ENCODE measurements around the gene MUS81.
"Not testable (repeated sequence)": the region's sequence is repeated elsewhere in the genome, so short reads cannot be mapped to it uniquely, and the experiment has no call there.

MUS81 gene

GRCh38 chr11:65890324-65891218 is 30.3 kb downstream of the MUS81 start, which contains the start of gene CCDC85B:
TSS of gene CCDC85B (plus strand) at chr11:65890673. CDS start at chr11:65890784, 111 bp downstream.
- DNase-seq (ENCODE audit: extremely low read depth, low read depth): peak; percentile 88
- peak within 1 kb of the TSS; percentile 87 for H3K4me3 ChIP-seq (replicated peaks; ENCODE audit: low read depth, low read length)
- TF ChIP-seq, protein P1, sequence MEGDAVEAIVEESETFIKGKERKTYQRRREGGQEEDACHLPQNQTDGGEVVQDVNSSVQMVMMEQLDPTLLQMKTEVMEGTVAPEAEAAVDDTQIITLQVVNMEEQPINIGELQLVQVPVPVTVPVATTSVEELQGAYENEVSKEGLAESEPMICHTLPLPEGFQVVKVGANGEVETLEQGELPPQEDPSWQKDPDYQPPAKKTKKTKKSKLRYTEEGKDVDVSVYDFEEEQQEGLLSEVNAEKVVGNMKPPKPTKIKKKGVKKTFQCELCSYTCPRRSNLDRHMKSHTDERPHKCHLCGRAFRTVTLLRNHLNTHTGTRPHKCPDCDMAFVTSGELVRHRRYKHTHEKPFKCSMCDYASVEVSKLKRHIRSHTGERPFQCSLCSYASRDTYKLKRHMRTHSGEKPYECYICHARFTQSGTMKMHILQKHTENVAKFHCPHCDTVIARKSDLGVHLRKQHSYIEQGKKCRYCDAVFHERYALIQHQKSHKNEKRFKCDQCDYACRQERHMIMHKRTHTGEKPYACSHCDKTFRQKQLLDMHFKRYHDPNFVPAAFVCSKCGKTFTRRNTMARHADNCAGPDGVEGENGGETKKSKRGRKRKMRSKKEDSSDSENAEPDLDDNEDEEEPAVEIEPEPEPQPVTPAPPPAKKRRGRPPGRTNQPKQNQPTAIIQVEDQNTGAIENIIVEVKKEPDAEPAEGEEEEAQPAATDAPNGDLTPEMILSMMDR (IDR thresholded peaks at IDR 0.05; ENCODE audit: low read depth, low read length, missing control alignments): no peak

DNA sequence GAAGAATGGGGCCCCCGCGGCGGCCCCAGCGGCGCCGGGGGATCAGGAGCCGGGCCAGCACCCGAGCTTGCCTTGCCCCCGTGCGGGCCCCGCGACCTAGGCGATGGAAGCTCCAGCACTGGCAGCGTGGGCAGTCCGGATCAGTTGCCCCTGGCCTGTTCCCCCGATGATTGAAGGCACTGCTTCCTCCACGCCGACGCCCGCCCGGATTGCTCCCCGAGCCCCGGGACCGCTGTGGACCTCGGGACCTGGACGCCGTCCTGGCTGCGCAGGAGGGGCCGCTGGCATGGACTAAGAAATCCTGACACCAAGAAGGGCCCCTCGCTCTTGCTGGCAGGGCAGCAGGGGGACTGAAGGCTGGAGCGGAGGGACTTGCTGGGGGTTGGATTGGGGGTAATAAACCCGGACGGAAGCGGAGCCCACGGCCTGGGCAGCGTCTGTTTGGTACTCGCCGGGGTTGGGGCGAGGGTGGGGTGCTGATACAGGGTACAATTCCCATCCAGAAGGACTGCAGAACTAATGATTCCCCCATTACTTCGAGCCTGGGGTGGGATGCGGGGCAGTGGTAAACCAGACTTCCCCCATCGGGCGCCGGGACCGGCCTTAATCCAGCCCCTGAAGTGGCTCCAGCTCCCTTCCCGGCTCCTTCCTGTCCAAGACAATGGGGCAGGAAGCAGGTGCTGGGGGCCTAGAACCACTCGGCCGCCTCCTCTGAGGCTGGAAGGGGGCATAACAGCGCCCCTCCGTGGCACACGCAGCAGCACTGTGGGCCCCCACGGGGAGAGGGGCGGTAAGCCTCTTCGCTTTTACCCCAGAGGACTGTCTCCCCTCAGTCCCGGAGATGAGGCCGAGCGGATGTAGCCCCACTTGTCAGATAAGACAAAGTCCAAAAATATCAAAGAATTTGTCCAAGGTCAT is 31.2 kb downstream of the MUS81 start:
- TF ChIP-seq, protein P1 (IDR thresholded peaks at IDR 0.05; ENCODE audit: low read depth, low read length, missing control alignments): peak; percentile 35
- H3K4me3 ChIP-seq (replicated peaks; ENCODE audit: low read depth, low read length): peak overlapping the region; percentile 57
- DNase-seq (ENCODE audit: extremely low read depth, low read depth): no peak

- H3K4me3 ChIP-seq (replicated peaks; ENCODE audit: low read depth, low read length): peak overlapping the region; percentile 57
- not testable (repeated sequence) for DNase-seq (ENCODE audit: extremely low read depth, low read depth)
These were observed 31.9 kb downstream of the MUS81 start for GRCh38 chr11:65892137-65892540.

DNA sequence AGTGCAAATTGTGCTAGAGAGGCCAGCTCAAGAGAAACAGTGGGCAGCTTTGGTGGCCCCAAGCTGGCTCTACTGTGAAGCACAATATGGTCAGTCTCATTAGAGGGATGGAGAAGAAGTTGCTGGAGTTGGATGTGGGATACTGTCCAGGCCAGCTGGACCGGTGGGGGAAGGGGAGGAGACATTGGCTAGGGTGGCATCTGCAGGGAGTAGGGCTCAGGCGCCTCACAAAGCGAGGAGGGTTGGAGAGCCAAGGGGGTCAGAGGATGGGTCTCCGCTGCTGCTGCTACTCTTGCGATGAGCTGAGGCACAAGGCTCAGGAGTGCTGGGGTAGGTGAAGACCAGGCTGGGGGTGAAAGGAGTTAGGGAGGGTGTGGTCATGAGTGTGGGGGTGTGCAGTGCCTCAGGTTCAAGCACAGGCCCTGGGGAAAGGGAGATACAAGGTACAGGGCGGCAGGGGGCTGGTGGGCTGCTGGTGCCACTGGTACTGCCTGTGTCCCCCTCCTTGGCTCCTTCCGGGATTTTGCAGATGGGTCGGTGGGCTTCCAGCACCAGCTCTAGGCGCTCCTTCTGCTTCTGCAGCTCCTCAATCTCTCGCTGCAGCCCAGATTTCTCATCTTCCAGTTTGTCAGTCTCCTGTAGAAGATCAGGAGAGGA is 32.6 kb downstream of the MUS81 start:
- TF ChIP-seq, protein P1 (IDR thresholded peaks at IDR 0.05; ENCODE audit: low read depth, low read length, missing control alignments): no peak
- H3K4me3 ChIP-seq (replicated peaks; ENCODE audit: low read depth, low read length): peak overlapping the region; percentile 57
- DNase-seq (ENCODE audit: extremely low read depth, low read depth): no peak

- H3K4me3 ChIP-seq (replicated peaks; ENCODE audit: low read depth, low read length): peak overlapping the region; percentile 21
- no peak for DNase-seq (ENCODE audit: extremely low read depth, low read depth)
These were observed 33.9 kb downstream of the MUS81 start for GRCh38 chr11:65894034-65894591.

DNA sequence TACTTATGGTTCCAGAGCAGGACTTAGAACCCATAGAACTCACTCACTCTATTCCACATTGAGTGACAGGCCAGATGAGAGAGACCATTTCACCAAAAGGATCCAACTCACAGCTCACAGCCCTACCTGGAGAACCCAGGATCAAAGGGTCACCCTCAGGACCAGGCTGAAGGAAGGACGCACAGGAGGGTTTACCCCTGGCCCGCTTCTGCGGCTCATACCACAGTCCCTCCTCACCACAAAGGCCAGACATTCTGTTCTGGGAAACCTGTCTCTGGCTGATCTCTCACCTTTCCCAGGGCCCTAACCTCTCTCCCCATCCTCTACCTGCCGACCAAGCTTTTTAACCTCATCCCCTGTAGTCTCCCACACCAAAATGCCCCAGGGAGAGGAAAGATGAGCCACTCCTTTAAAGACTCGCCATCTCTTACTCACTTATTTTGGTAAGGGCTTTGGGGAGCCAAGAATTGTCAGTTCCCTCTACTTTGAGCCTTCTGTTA is 35.3 kb downstream of the MUS81 start:
- TF ChIP-seq, protein P1 (IDR thresholded peaks at IDR 0.05; ENCODE audit: low read depth, low read length, missing control alignments): no peak
- DNase-seq (ENCODE audit: extremely low read depth, low read depth): no peak
- H3K4me3 ChIP-seq (replicated peaks; ENCODE audit: low read depth, low read length): peak overlapping the region; percentile 71

More at GRCh38 chr11:65894034-65894591, 33.9 kb downstream of the MUS81 start:
- TF ChIP-seq, protein P1 (IDR thresholded peaks at IDR 0.05; ENCODE audit: low read depth, low read length, missing control alignments): no peak

Measured in HFF-Myc (cell line).